T-helper 2 cell (primary cell): Measurements from ENCODE around the gene ATPAF1.
"Not testable (repeated sequence)": the region's sequence is repeated elsewhere in the genome, so short reads cannot be mapped to it uniquely, and the experiment has no call there.

ENCODE experiments used
- DNase-seq, 5 experiments: peaks; one replicate each; pipeline versions ENCODE4 v3.0.0 to v3.0.0-alpha.2; 2012 to 2022
- total RNA-seq, 2 donors: gene quantifications; one replicate each; lab custom pipeline; 2026; lab: John Stamatoyannopoulos, UW

ATPAF1 gene, protein sequence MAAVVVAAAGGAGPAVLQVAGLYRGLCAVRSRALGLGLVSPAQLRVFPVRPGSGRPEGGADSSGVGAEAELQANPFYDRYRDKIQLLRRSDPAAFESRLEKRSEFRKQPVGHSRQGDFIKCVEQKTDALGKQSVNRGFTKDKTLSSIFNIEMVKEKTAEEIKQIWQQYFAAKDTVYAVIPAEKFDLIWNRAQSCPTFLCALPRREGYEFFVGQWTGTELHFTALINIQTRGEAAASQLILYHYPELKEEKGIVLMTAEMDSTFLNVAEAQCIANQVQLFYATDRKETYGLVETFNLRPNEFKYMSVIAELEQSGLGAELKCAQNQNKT
- total RNA-seq = 14.3 to 30.1 reads per million in 2 donors

DNA sequence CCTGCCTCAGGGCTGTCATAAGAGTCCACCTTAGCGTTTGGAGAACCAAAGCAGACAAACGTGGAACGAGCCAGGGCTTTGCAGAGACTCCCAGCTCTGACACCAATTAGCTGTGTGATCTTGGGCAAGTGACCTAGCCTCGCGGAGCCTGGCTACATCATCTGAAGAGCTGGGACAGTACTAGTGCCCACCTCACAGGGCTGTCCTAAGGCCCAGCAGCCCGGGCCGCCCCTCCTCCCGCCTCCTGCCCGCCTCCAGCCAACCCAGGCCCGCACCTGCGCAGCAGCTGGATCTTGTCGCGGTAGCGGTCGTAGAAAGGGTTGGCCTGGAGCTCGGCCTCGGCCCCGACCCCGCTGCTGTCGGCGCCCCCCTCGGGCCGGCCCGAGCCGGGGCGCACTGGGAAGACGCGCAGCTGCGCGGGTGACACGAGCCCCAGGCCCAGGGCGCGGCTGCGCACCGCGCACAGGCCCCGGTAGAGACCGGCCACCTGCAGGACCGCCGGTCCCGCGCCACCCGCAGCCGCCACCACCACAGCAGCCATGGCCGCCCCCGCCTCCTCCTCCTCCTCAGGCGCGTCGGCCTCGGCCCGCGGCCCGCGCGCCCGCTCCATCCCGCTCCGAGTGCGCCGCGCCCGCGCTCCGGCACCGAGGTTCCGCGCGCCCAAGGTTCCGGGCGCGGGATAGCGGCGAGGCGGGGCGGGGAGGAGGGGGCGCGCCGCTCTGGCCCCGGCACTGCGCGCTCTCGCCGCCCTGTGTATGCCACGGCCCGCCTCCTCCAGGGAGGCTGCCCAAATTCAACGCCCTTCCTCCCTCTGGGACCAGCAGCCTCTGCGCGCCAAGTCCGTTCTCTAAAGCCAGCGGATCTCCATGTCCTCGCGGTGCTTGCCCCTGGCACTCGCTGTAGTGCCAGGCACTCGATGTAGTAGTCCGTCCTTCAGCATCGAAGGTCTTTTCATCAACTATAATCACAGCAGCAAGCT, at the start of gene ATPAF1:
Gene ATPAF1 (minus strand): TSS at position 583 of the 979 bp plus-strand sequence. CDS start 42 bp downstream, at position 541.
- peak; percentile 26 to 86 (median 43) for DNase-seq

DNA sequence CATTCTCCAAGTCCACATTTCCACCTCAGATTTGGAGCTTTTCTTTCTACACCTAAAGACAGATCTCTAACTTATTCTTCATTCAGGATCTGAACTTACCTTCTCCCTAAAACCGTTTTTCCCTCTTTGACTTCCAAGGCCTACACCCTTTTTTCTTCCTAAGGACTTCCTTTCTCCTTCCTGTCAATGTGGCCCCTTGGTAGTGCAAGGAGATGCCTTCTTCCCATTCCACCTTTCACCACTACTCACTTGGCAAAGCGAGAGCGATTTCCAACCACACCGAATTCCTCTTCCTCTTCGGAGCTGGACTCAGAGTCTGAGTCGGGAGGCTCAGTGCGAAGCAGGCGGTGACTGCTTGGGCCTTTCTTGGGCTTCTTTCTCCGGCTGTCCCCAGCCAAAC, 49.5 kb upstream of the ATPAF1 start:
- DNase-seq = no peak

DNA sequence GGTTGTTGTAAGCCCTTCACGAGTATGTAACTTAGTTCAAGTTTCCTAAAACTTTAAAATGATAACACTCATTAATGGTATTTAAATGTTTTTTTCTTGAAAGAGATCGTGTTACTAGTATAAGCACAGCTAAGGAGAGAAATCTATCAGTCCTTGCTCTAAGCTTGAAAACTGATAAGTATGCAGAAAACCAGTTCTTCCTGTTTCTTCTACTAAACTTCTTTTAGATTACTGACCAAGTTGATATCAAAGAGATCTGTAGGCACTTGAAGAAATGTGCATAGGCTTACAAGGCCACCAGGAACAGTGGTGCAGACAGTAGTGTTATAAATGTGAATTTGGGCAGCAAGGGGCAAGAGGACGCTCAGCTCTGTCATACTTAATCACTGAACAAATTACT, 46.8 kb upstream of the ATPAF1 start:
- DNase-seq = no peak

DNA sequence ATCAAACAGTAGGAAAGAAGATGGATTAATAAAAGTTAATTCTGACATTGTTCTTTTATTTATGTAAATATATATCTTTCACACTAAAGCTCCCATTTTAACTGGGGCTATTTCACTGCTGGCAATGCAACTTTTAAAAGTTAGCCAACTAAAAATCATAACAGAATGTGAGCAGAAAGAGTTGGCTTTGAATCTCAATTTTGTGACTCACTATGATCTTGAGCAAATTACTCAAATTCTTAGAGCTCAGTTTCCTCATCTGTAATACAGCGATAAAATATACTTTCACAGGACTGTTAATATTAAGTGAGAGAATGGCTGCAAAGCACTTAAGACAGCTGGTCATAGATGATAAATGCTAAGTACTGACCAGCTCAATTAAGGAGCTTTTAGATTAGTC, 40.0 kb upstream of the ATPAF1 start:
- DNase-seq = no peak

DNA sequence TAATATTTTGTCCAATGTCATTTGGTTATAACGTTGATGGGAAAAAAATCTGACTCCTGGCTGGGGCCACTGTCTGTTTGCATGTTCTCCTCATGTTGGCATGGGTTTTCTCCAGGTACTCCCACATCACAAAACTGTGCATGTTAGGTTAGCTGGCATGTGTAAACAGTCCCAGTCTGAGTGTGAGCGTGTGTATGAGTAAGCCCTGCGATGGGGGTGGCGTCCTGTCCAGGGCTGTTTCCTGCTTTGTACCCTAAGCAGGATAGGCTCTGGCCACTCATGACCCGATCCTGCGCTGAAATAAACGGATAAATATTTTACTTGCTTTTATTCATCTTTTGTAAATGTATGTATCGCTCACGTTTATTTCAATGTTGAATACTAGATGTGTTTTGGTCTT, 37.2 kb upstream of the ATPAF1 start:
- no peak for DNase-seq

DNA sequence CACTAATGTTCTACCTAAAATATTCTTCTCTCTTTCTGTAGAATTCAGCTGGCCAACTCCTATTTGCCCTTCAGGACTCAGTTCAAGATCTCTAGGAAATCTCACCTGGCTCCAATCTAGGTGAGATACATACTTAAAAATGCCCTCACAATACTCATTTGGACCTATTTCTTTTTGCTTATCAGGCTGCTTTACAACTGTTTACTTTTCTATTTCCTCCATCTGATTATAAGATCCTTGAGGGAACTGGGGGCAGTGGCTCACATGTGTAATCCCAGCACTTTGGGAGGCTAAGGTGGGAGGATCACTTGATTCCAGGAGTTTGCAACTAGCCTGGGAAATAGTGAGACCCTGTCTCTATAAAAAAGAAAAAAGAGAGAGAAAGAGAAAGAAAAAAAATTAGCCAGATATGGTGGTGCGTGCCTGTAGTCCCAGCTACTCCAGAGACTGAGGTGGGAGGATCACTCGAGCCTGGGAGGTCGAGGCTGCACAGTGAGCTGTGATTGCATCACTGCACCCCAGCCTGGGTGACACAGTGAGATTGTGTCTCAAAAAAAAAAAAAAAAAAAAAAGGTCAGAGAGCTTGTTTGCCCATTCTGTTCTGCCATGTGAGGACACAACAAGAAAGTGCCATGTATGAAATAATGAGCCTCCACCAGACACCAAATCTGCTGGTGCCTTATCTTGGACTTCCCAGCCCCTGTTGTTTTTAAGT, 35.9 kb upstream of the ATPAF1 start:
- DNase-seq = no peak

DNA sequence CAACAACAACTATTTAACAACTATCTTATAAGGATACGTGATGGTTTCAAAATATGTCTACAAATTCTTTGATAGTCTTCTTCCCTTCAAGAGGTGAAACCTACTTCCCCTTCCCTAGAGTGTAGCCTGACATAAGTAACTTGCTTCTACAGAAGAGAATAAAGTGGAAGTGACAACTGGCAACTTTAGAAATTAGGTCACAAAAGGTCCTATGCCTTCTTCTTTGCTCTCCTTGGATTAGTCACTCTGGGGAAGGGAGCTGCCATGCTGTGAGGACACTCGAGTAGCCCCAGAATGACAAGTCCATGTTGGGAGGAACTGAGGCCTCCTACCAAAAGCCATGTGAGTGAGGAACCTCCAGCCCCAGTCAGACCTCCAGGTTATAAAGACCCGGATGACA, 31.5 kb upstream of the ATPAF1 start:
- DNase-seq = no peak

DNA sequence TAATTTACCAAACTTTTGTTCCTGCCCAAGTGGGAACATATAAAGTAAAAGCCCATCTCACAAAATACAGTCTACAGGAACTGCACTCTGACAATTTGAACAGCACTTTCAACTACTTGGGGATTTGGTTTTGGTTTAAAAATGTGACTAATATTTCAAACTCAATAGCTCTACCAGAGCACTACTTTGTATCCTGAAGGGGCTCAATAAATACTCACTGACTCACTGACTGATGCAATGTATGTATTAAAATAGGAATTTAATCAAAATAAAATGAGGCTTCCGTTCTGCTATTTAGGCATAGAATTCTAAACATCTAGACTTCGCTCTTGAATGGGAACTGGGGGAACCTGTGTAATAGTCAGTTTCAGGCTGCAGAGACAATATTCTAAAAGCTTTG, 28.9 kb upstream of the ATPAF1 start:
- no peak for DNase-seq

DNA sequence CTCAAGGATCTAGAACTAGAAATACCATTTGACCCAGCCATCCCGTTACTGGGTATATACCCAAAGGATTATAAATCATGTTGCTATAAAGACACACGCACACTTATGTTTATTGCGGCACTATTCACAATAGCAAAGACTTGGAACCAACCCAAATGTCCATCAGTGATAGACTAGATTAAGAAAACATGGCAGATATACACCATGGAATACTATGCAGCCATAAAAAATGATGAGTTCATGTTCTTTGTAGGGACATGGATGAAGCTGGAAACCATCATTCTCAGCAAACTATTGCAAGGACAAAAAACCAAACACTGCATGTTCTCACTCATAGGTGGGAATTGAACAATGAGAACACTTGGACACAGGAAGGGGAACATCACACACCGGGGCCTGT, 26.5 kb upstream of the ATPAF1 start:
- not testable (repeated sequence) for DNase-seq

DNA sequence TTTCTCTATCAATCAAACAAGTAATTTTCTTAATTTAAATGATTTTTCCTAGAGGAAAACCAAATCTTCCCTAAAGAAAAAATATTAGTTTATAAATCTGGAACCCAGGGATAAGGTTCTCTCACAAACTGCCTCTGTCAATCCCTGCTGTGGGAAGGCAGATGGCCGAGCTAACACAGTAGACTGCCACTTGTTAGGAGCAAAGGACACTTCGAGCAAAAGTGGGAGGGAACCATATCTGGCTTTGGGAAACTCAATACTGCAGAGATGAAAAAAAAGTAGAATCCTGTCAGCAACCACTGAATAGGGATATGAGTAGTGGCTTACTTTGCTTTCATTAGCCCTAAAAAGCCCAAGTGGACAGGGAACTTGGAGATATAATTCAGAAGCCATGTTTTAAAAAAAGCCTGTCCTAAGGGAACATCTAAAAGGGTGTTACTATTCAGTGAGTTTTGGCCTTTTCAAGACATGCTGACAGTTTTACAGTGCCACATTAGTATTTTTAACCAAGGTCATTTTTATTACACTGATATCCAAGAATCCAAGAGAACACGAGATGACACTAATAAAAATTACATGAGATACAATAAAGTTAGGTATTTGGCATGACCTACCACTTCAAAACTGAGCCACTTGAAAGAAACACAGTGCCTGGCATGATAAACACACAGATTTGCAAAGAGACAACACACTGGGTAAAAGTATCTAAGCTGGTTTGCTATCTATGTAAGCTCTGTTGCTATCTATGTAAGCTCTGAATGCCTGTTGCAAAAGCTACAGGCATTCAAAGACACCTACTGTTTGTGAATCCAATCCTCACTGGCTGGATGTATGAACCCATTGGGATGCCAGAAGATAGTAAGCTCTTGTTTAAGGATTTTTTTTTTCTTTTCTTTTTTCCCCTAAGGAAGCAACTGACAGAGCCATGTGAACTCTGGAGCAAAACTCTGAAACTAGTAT, 24.9 kb upstream of the ATPAF1 start:
- no peak for DNase-seq

DNA sequence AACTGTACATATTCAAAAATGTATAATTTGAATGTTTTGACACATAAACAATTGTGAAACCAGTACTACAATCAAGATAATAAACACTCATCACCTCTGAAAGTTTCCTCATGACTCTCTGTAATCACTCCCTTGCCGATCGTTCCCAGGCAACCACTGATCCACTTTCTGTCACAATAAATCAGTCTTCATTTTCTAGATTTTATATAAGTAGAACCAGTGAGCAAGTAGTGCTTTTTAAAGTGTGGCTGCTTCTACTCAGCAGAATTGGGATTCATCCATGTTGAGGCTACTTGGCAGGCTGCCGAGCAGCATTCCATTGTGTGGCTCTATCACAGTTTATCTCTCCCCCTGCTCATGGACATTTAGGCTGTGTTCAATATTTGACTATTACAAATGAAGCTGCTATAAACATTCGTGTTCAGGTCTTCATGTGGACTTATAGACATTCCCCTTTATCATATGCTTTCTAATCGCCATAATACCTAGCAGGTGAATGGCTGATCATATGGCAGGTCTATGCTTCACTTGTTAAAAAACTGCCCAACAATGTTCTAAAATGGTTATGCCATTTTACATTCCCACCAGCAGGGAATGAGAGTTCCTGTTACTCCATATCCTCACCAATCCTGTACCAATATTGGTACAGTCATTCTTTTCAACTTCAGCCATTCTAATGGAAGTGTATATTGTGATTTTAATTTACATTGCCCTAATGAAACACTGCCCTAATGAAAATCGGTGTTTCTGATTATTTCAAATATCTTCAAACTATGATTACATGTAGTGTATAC, 24.0 kb upstream of the ATPAF1 start:
- DNase-seq = no peak

DNA sequence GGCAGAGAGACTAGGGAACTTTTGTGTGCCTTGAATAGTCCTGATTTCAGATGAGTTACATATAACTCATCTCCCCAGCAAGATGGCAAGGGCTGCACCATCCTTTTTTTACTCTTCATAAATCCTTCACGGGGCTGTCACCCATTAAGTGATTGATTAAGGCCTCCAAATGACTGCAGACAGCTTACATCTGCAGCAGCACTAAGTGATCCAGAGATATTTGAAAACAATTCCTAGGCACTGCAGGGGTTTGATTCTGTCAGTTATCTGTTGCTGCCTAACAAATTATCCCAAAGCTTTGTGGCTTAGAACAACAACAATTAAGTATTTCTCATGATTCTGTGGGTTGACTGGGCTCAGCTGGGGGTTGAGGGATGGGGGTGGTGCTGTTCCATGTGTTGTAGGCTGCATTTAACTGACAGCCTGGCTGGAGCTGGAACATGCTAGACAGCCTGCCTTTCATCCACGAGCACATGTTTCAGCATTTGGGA, 22.8 kb upstream of the ATPAF1 start:
- no peak for DNase-seq

DNA sequence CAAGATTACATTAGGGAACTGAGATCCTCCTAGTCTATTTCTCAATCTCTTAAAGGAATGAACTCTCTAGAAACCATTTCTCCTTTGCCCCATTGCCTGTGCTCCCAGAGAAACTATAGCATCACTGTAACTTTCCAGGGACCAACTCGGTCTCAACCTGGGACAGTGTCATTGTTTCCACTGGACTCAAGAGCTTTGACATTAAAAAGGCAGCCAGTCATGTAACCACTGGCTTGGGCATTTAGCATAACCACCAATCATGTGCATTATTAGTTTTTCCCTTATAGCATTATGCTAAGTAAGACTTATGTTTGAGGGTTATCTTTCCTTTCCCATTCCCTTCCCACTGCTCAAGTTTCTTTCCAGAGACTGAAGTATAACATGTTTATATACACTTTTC, 21.7 kb upstream of the ATPAF1 start:
- no peak for DNase-seq

DNA sequence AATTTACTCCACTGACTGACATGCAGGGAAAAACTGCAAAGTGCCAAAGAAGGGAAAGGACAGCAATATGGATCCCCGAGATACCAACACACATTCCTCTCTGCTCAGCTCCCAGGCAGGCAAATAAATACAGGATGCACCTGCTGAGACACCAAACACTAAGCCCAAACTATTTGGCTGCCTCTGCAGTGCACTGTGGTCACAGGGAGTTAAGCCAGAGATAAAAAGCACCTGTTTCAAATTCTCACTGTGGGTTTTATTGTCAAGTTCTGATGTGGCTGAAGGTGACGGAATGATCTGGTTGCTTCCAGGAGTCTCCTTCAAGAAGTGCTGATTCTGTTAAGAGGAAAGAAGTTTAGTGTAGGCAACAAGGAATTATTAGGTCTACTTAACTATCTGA, 21.2 kb upstream of the ATPAF1 start:
- no peak for DNase-seq

DNA sequence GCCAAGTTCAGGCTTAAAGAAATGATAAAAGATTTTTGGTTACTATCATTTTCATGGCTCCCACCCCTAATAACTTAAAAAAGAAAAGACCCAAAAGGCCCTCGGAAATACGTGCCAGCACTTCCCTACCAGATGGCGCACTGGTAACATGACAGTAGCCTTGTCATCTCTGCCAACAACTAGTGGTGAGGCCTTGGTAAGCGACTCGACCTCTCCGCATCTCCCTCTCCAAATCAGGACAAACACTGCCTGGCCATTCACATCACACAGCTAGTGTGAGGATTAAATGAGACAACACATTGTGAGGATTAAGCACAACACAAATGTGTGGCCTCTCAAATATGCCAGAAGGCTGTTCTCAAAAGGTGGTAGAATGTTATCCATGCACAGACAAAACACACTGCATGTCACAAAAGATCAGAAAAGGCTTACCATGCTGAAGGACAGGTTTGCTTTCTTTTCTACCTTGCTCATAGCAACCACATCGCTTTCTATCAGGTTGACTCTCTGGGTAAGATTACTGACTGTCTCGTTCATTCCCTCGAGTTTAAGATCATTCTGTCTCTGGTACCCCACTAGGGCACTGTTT, 19.9 kb upstream of the ATPAF1 start:
- no peak for DNase-seq

DNA sequence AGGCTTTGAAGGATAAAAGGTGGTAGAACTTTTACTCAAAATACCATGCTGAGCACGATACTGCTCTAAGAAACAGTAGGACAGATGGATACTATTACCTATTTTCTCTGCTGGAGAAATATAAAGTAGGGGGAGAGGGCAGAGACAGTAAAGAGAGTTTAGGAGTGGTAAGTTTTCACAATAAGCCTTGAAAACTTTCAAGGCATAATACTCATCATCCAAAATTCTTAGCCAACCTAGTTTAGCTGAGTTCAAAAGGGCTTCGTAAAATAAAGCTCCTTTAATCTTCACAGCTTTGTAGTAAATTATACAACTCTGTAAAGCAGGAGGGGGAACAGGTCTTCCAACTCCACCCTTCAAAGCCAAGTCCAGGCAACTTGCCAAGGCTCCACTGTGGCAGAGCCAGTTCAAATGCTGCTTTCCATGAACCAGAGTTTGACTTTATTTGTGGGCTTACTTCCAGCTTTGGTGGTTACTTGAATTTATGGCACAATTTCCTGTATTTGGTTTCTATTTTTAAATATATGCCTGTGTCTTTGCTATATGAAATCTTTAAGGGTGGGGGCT, 19.0 kb upstream of the ATPAF1 start:
- DNase-seq = no peak

DNA sequence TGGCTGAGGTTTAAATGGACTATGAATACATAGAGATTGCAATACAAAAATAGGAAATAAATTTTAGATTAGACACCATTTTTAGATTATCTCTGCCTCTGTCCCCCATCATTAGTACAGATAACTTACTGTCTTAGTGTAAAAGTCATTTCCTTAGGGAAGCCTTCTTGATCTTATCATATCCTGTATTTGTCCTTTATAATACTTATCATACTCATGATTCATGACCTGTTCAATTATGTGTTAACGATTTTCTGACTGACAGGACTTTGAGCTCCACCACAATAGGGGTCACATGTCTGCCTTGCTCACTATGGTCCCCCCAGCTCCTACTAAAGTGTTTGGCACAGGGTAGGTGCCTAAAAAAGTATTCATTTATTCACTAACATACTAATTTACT, 18.1 kb upstream of the ATPAF1 start:
- no peak for DNase-seq

DNA sequence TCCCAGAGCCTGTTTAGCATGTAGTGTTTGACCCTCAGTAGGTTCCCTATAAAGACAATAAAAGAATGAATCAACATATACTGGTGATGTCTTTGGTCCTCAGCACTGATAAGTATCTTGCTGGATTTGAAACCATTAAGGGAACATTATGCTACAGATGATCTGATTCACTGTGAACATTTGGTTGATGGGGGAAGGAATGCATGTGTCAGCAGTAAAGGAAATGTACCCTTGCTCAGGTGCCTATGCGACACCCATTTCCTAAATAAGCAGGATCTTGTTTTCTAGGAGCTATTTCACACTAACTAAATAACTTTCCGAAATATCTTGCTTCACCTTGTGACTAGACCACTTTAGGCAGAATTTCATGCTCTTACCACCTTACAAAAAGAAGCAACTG, 16.5 kb upstream of the ATPAF1 start:
- no peak for DNase-seq

DNA sequence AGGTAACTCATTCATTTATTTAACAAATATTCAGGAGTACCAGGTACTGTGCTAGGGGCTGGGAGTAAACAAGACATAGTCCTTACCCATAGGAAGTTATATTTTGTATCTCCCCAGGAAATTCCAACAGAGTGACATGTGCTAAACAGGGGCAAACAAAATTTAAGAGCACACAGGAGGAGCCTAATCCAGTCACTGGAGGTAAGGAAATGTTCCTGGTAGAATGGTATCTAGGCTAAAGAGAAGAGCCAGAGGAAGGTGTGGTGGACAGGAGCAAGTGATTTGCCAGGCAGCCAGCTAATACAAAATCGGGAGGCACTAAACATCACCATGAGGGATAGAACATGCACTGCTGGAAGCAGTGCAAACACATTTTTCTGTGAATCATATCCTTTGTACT, 13.9 kb upstream of the ATPAF1 start:
- DNase-seq = no peak
